Germinal center (tissue), 1 donor: ENCODE measurements around the gene PAQR5.
A peak's percentile ranks its signal among the peaks of the same experiment; 100 is the strongest.

ENCODE experiments used
- DNase-seq: peaks from one replicate; pipeline ENCODE4 v3.0.0; 2012; ENCODE audit warnings: mixed read lengths, low spot score

The PAQR5 gene

GRCh38 chr15:69392352-69392751, 93.6 kb downstream of the PAQR5 start:
- no peak for DNase-seq

GRCh38 chr15:69393831-69394491, 95.2 kb downstream of the PAQR5 start:
- no peak for DNase-seq

- DNase-seq: peak; percentile 90
Measured at GRCh38 chr15:69394556-69395282, 96.0 kb downstream of the PAQR5 start.

GRCh38 chr15:69395460-69395859, 96.7 kb downstream of the PAQR5 start:
- DNase-seq: no peak

GRCh38 chr15:69395991-69396390, 97.3 kb downstream of the PAQR5 start:
- DNase-seq: no peak

GRCh38 chr15:69398491-69398891, 99.8 kb downstream of the PAQR5 start:
- no peak for DNase-seq

- DNase-seq: no peak
Measured at GRCh38 chr15:69400850-69401249, 102.1 kb downstream of the PAQR5 start.

GRCh38 chr15:69402816-69403215, 104.1 kb downstream of the PAQR5 start:
- no peak for DNase-seq

GRCh38 chr15:69403594-69403993, 104.9 kb downstream of the PAQR5 start:
- no peak for DNase-seq

- DNase-seq: no peak
Measured at GRCh38 chr15:69405110-69405509, 106.4 kb downstream of the PAQR5 start.

- no peak for DNase-seq
Measured at GRCh38 chr15:69407719-69408400, 109.1 kb downstream of the PAQR5 start.

GRCh38 chr15:69408841-69409240, 110.1 kb downstream of the PAQR5 start:
- DNase-seq: no peak

GRCh38 chr15:69410248-69410874, 111.6 kb downstream of the PAQR5 start:
- peak; percentile 40 for DNase-seq

GRCh38 chr15:69412274-69412673, 113.6 kb downstream of the PAQR5 start:
- DNase-seq: no peak

- DNase-seq: no peak
Measured at GRCh38 chr15:69412701-69413100, 114.0 kb downstream of the PAQR5 start.

GRCh38 chr15:69413822-69414700, 115.3 kb downstream of the PAQR5 start, which contains the start of gene KIF23:
Gene KIF23, plus strand, starts transcription at chr15:69414349. Its CDS starts 117 bp downstream, at chr15:69414466.
- DNase-seq: peak; percentile 99

GRCh38 chr15:69414701-69415167, 116.0 kb downstream of the PAQR5 start:
- peak; percentile 59 for DNase-seq

- DNase-seq: no peak
Measured at GRCh38 chr15:69415381-69415780, 116.7 kb downstream of the PAQR5 start.

- DNase-seq: no peak
Measured at GRCh38 chr15:69417581-69417980, 118.9 kb downstream of the PAQR5 start.

GRCh38 chr15:69421498-69421897, 122.8 kb downstream of the PAQR5 start:
- DNase-seq: no peak

GRCh38 chr15:69422336-69422895, 123.7 kb downstream of the PAQR5 start:
- DNase-seq: no peak
